ENCODE measurements around the gene HDAC11. TPM values are rescaled to one million over a fixed set of nuclear protein-coding genes. Genes with fewer than 3 reads are reported as not detected.

HDAC11 gene
- total and polyA plus RNA-seq, 2 of the 4 experiments (the other 2 are of a cell fraction), result 9.1 to 11.4 TPM

DNA sequence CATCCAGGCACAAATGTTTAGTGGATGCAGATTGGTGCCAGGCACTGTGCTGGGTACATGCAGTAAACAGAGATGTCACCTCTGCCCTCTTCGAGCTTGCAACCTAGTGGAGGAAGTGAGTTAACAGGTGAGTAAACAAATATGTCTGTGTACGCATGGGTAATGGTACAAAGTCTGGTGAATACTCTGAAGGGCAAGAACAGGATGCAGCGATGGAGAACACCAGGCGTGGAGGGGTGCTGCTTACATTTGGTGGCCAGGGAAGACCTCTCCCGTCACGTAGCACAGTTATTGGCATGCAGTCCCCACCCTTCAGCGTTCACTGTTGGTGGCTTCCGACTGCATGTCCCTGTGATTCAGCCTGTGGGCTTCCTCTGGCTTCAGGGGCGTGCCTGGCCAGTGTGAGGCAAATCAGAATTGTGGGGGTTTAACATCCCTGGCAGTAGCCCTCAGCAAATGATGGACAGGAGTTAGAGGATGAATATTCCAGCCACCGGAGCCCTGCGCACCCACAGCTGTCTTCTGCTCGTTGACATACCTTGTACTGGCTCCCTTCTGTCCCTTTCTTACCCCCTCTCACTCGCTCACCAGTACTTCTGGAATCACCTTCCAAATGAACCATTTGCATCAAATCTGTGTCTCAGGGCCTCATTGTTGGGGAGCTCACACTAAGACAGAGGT is 9.1 kb upstream of the HDAC11 start:
- H2BK5ac ChIP-seq (ENCODE audit: low read depth, low read length, poor library complexity, severe bottlenecking), result no peak overlapping the region
- no peak overlapping the region for H3K18ac ChIP-seq (ENCODE audit: low read depth, low read length)
- BruUV-seq (replicated peaks), result no TSS peak
- H3K56ac ChIP-seq (ENCODE audit: extremely low read depth, insufficient read depth, low read length), result no peak overlapping the region
- H3K9me3 ChIP-seq (ENCODE audit: control insufficient read depth, insufficient read depth, low read length), result no peaks in the 10 kb centered on the region
- H3K14ac ChIP-seq (replicated peaks; ENCODE audit: low read depth, low read length), result no peak overlapping the region
- TF ChIP-seq RCOR1 (IDR thresholded peaks at IDR 0.05; ENCODE audit: insufficient replicate concordance, low read length) (no peak), MXI1 (IDR thresholded peaks at IDR 0.05; ENCODE audit: borderline replicate concordance, low read depth, low read length) (no peak), CHD1 (IDR thresholded peaks at IDR 0.05; ENCODE audit: low read depth, low read length) (no peak), FOS (IDR thresholded peaks at IDR 0.05; ENCODE audit: low read depth, low read length) (no peak), CEBPB (IDR thresholded peaks at IDR 0.05; ENCODE audit: low read depth, low read length) (no peak), NFE2L2 (IDR thresholded peaks at IDR 0.05; ENCODE audit: low read depth, low read length) (no peak), BHLHE40 (IDR thresholded peaks at IDR 0.05; ENCODE audit: low read depth, low read length) (no peak), MAZ (IDR thresholded peaks at IDR 0.05; ENCODE audit: borderline replicate concordance, low read depth, low read length) (no peak), RFX5 (IDR thresholded peaks at IDR 0.05; ENCODE audit: low read depth, low read length) (no peak), POLR2A (IDR thresholded peaks at IDR 0.05; ENCODE audit: low read depth, low read length) (no peak), SMC3 (IDR thresholded peaks at IDR 0.05; ENCODE audit: low read depth, low read length) (no peak), MAFK (IDR thresholded peaks at IDR 0.05; ENCODE audit: low read depth, low read length) (no peak), RAD21 (IDR thresholded peaks at IDR 0.05; ENCODE audit: low read length) (no peak)
- TF ChIP-seq, protein P1, sequence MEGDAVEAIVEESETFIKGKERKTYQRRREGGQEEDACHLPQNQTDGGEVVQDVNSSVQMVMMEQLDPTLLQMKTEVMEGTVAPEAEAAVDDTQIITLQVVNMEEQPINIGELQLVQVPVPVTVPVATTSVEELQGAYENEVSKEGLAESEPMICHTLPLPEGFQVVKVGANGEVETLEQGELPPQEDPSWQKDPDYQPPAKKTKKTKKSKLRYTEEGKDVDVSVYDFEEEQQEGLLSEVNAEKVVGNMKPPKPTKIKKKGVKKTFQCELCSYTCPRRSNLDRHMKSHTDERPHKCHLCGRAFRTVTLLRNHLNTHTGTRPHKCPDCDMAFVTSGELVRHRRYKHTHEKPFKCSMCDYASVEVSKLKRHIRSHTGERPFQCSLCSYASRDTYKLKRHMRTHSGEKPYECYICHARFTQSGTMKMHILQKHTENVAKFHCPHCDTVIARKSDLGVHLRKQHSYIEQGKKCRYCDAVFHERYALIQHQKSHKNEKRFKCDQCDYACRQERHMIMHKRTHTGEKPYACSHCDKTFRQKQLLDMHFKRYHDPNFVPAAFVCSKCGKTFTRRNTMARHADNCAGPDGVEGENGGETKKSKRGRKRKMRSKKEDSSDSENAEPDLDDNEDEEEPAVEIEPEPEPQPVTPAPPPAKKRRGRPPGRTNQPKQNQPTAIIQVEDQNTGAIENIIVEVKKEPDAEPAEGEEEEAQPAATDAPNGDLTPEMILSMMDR (conservative IDR thresholded peaks at IDR 0.05; ENCODE audit: low read depth, low read length), result no peak
- TF ChIP-seq, protein P2, sequence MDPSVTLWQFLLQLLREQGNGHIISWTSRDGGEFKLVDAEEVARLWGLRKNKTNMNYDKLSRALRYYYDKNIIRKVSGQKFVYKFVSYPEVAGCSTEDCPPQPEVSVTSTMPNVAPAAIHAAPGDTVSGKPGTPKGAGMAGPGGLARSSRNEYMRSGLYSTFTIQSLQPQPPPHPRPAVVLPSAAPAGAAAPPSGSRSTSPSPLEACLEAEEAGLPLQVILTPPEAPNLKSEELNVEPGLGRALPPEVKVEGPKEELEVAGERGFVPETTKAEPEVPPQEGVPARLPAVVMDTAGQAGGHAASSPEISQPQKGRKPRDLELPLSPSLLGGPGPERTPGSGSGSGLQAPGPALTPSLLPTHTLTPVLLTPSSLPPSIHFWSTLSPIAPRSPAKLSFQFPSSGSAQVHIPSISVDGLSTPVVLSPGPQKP (IDR thresholded peaks at IDR 0.05; ENCODE audit: borderline replicate concordance, low read depth, low read length), result no peak
- TF ChIP-seq, protein P3, sequence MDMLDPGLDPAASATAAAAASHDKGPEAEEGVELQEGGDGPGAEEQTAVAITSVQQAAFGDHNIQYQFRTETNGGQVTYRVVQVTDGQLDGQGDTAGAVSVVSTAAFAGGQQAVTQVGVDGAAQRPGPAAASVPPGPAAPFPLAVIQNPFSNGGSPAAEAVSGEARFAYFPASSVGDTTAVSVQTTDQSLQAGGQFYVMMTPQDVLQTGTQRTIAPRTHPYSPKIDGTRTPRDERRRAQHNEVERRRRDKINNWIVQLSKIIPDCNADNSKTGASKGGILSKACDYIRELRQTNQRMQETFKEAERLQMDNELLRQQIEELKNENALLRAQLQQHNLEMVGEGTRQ (IDR thresholded peaks at IDR 0.05; ENCODE audit: low read depth, low read length), result no peak
- intact Hi-C loops (cut with micrococcal nuclease) (no loop called here), in situ Hi-C loops (cut with MboI; ENCODE audit: low sequenced_read_pairs) (no loop called here), dilution Hi-C loops (cut with HindIII; ENCODE audit: low sequenced_read_pairs, unreplicated experiment) (no loop called here)
- no peak overlapping the region for H4K91ac ChIP-seq (ENCODE audit: insufficient read depth, low read depth, low read length)
- H3K4me1 ChIP-seq (ENCODE audit: control insufficient read depth, insufficient read depth, low read length), result no peaks in the 10 kb centered on the region
- H2AFZ ChIP-seq (replicated peaks; ENCODE audit: low read length, poor library complexity), result peak overlapping the region; percentile 23
- POLR2A ChIA-PET (ENCODE audit: unreplicated experiment), result no interaction called here
- H2BK15ac ChIP-seq (ENCODE audit: low read depth, low read length), result no peak overlapping the region
- CTCF ChIA-PET, result no interaction called here
- H2AK9ac ChIP-seq (replicated peaks; ENCODE audit: low read depth, low read length, poor library complexity), result no peak overlapping the region
- H3K36me3 ChIP-seq (ENCODE audit: control insufficient read depth, insufficient read depth, low read length), result no peaks in the 10 kb centered on the region
- no peak overlapping the region for H3K4me2 ChIP-seq (ENCODE audit: low read depth, low read length)
- no peaks in the 10 kb centered on the region for H3K9me1 ChIP-seq (ENCODE audit: insufficient read depth, low read length)
- DNase-seq (no peak), ATAC-seq (ENCODE audit: low read depth) (no peak)
- H3K27ac ChIP-seq (ENCODE audit: insufficient read depth, low read length), result no peak overlapping the region
- H4K20me1 ChIP-seq (ENCODE audit: insufficient read depth, low read length), result no peaks in the 10 kb centered on the region
- no peak overlapping the region for H2BK20ac ChIP-seq (ENCODE audit: low read depth, low read length)
- no peak overlapping the region for H2AK5ac ChIP-seq (ENCODE audit: low read depth, low read length)
- no peak overlapping the region for H3K4me3 ChIP-seq (ENCODE audit: insufficient read depth, low read depth, low read length)
- H4K8ac ChIP-seq (ENCODE audit: low read depth in 2 of 2, low read length in 2 of 2), result no peak overlapping the region
- no peak overlapping the region for H4K5ac ChIP-seq (ENCODE audit: low read depth, low read length)
- H3K23ac ChIP-seq (ENCODE audit: low read depth, low read length), result no peak overlapping the region
- 40% methylated on average over 1 of the region's 13 CpGs; no CpG with 5 or more reads in 1 of the 2 experiments for WGBS, 2 experiments (ENCODE audit: extremely low coverage in 2 of 2, insufficient read length in 1 of 2)
- H3K27me3 ChIP-seq (ENCODE audit: control insufficient read depth, insufficient read depth, low read length), result peaks cover 26% of the 10 kb centered on the region
- H2BK120ac ChIP-seq (ENCODE audit: low read depth, low read length), result no peak overlapping the region
- H3K4ac ChIP-seq (ENCODE audit: low read depth, low read length), result no peak overlapping the region
- no peak overlapping the region for H3K9ac ChIP-seq (ENCODE audit: low read depth, low read length)
- H3K79me1 ChIP-seq (ENCODE audit: low read depth in 1 of 2, low read length in 2 of 2), result no peaks in the 10 kb centered on the region

Measured in IMR-90 (cell line).